ENCODE data around the gene GIMAP2.

The GIMAP2 gene

GRCh38 chr7:150641854-150642253 is 43.7 kb upstream of the GIMAP2 start (continued):
- no peak for TF ChIP-seq HIC1 (tag by site-specific recombination; IDR thresholded peaks at IDR 0.05)
- TF ChIP-seq, protein P1, sequence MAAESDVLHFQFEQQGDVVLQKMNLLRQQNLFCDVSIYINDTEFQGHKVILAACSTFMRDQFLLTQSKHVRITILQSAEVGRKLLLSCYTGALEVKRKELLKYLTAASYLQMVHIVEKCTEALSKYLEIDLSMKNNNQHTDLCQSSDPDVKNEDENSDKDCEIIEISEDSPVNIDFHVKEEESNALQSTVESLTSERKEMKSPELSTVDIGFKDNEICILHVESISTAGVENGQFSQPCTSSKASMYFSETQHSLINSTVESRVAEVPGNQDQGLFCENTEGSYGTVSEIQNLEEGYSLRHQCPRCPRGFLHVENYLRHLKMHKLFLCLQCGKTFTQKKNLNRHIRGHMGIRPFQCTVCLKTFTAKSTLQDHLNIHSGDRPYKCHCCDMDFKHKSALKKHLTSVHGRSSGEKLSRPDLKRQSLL (tag by site-specific recombination; IDR thresholded peaks at IDR 0.05): no peak
- no peak for TF ChIP-seq ZNF571 (tag by site-specific recombination; IDR thresholded peaks at IDR 0.05)
- TF ChIP-seq SCRT2 (tag by site-specific recombination; IDR thresholded peaks at IDR 0.05): no peak

DNA sequence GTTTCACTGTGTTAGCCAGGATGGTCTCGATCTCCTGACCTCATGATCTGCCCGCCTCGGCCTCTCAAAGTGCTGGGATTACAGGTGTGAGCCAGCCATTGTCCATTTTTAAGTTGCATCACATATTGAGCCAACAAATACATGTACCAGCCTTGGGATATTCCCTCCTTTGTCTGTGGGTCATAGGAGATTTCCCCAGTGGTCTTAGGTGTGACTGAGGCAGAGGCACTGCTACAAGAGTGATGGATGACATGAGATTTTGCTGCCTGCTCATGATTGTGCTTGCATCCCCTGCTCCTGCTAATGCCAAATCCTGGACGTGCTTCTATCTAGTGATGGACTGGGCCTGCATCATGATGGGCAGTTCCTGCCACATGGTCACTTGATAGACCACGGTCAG is 42.6 kb upstream of the GIMAP2 start:
- Histone ChIP-seq H3K4me3 (ENCODE audit: low read depth, low read length) (no peak overlapping the region), H3K4me1 (ENCODE audit: control insufficient read depth, insufficient read depth, low read length) (no peaks in the 10 kb centered on the region), H3K9me3 (ENCODE audit: control insufficient read depth, insufficient read depth, low read depth, low read length) (no peaks in the 10 kb centered on the region; the same call in 1 of the 2 replicates), H3K36me3 (ENCODE audit: control insufficient read depth in 2 of 2, insufficient read depth in 1 of 2, low read length in 2 of 2) (no peaks in the 10 kb centered on the region), H3K27ac (ENCODE audit: extremely low read depth, low read depth, low read length) (no peak overlapping the region)
- ChIA-PET POLR2A (no interaction called here), CTCF (no interaction called here)
- TF ChIP-seq ZNF202 (tag by site-specific recombination; IDR thresholded peaks at IDR 0.05; ENCODE audit: borderline replicate concordance): no peak
- no peak for TF ChIP-seq ZBTB26 (tag by site-specific recombination; optimal IDR thresholded peaks at IDR 0.05)
- no peak for TF ChIP-seq ZNF37A (tag by site-specific recombination; IDR thresholded peaks at IDR 0.05)
- TF ChIP-seq ZEB2 (tag by site-specific recombination; IDR thresholded peaks at IDR 0.05): no peak
- TF ChIP-seq ZNF433 (tag by site-specific recombination; IDR thresholded peaks at IDR 0.05; ENCODE audit: low read depth): no peak
- no peak for TF ChIP-seq MEIS1 (CRISPR knock-in tag; IDR thresholded peaks at IDR 0.05; ENCODE audit: borderline replicate concordance)
- no peak for TF ChIP-seq ZNF830 (tag by site-specific recombination; IDR thresholded peaks at IDR 0.05; ENCODE audit: low read depth)
- no peak for TF ChIP-seq ZNF768 (tag by site-specific recombination; IDR thresholded peaks at IDR 0.05)
- TF ChIP-seq ZNF292 (tag by site-specific recombination; IDR thresholded peaks at IDR 0.05; ENCODE audit: borderline replicate concordance, low read depth): no peak
- no peak for TF ChIP-seq ZNF16 (tag by site-specific recombination; IDR thresholded peaks at IDR 0.05; ENCODE audit: low read depth)
- no peak for TF ChIP-seq HOXD13 (CRISPR knock-in tag; IDR thresholded peaks at IDR 0.05; ENCODE audit: borderline replicate concordance)
- TF ChIP-seq, protein P2, sequence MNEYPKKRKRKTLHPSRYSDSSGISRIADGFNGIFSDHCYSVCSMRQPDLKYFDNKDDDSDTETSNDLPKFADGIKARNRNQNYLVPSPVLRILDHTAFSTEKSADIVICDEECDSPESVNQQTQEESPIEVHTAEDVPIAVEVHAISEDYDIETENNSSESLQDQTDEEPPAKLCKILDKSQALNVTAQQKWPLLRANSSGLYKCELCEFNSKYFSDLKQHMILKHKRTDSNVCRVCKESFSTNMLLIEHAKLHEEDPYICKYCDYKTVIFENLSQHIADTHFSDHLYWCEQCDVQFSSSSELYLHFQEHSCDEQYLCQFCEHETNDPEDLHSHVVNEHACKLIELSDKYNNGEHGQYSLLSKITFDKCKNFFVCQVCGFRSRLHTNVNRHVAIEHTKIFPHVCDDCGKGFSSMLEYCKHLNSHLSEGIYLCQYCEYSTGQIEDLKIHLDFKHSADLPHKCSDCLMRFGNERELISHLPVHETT (tag by site-specific recombination; IDR thresholded peaks at IDR 0.05): no peak
- TF ChIP-seq KLF7 (tag by site-specific recombination; IDR thresholded peaks at IDR 0.05; ENCODE audit: borderline replicate concordance): no peak
- no peak for TF ChIP-seq ZNF660 (tag by site-specific recombination; IDR thresholded peaks at IDR 0.05)
